Stomach (tissue), 9 donors: Measurements from ENCODE around the gene OLIG1. TPM values are rescaled to one million over a fixed set of nuclear protein-coding genes. Genes with fewer than 3 reads are reported as not detected.

Source experiments
- DNase-seq, 2 donors: peaks; one replicate each; pipeline versions ENCODE4 v3.0.0 to v3.0.0-alpha.2; 2013 to 2019
- H3K27ac ChIP-seq, 5 donors: fragments of 200-600 bp in 4 of 5; sonication (generic) in 4 of 5; one replicate each; pipeline ENCODE4 v1.5.1; 2013 to 2019; ENCODE audit warnings: mild to moderate bottlenecking in 1 of 5, moderate library complexity in 1 of 5
- H3K27me3 ChIP-seq, 3 donors: fragments of 200-600 bp; sonication (generic); one replicate each; pipeline ENCODE4 v1.5.1; 2017 to 2019; ENCODE audit warnings: mixed run types in 1 of 3
- H3K36me3 ChIP-seq, 4 donors: fragments of 200-600 bp; sonication (generic); 1 replicate in 3 of 4; 2 replicates in 1 of 4; pipeline ENCODE4 v1.5.1; 2016 to 2019
- H3K4me1 ChIP-seq, 4 donors: fragments of 200-600 bp; sonication (generic); one replicate each; pipeline ENCODE4 v1.5.1; 2016 to 2019
- H3K4me3 ChIP-seq, 4 donors: fragments of 200-600 bp; sonication (generic) in 3 of 4; one replicate each; pipeline ENCODE4 v1.5.1; 2016 to 2019; ENCODE audit warnings: mild to moderate bottlenecking in 1 of 4
- H3K9me3 ChIP-seq, 4 donors: fragments of 200-600 bp; sonication (generic); one replicate each; pipeline ENCODE4 v1.5.1; 2016 to 2019
- CTCF ChIP-seq, 7 experiments: fragments of 450-650 bp in 4 of 7; fragments of 200-600 bp in 3 of 7; sonication (generic) in 3 of 7; IDR thresholded peaks; one replicate each; pipeline ENCODE4 v1.5.1; 2016 to 2019; ENCODE audit warnings: antibody characterized with exemption in 7 of 7, control low read depth in 2 of 7, mild to moderate bottlenecking in 1 of 7
- EP300 ChIP-seq: sonication (generic); formaldehyde crosslinking; IDR thresholded peaks from one replicate; pipeline ENCODE4 v1.6.1; 2017; ENCODE audit warnings: antibody characterized with exemption
- POLR2A ChIP-seq, 4 donors: fragments of 450-650 bp; IDR thresholded peaks; one replicate each; pipeline ENCODE4 v1.6.1; 2016; ENCODE audit warnings: antibody characterized with exemption in 4 of 4, control low read depth in 2 of 4, mild to moderate bottlenecking in 1 of 4, moderate library complexity in 1 of 4
- POLR2AphosphoS5 ChIP-seq, 3 donors: sonication (generic); formaldehyde crosslinking; IDR thresholded peaks; one replicate each; pipeline ENCODE4 v1.6.1; 2016; ENCODE audit warnings: antibody characterized with exemption in 3 of 3
- WGBS, 5 donors: extraction: QIAGEN DNeasy Blood & Tissue Kit in 3 of 5; methylation state at CpG; one replicate each; pipeline versions ENCODE4 v1.1.5 to v1.1.7; 2013 to 2018; 5-methylcytosine and 5-hydroxymethylcytosine counted together
- intact Hi-C: fragments of 100-400 bp; cut with DNase I; formaldehyde crosslinking; loops from one replicate; pipeline ENCODE4 v1.15.1; 2023; ENCODE audit warnings: low total_unique reads
- polyA plus RNA-seq, 3 donors: library from polyadenylated mRNA; stranded (reverse); fragments of 200-250 nt; gene quantifications; one replicate each; pipeline ENCODE4 v1.2.3, GENCODE V29; 2013
- total RNA-seq, 5 donors: library from RNA; depleted of rRNA; stranded (reverse); fragments of >200 nt; gene quantifications; one replicate each; pipeline versions ENCODE4 v1.1.0 to v1.2.3, GENCODE V29; 2014 to 2016
- donor health status: healthy with polysubstance abuse.
- donor health status: Bipolar disorder and iron deficiency.
- donor health status: healthy.

Gene OLIG1
- total and polyA plus RNA-seq, 8 donors: not detected

DNA sequence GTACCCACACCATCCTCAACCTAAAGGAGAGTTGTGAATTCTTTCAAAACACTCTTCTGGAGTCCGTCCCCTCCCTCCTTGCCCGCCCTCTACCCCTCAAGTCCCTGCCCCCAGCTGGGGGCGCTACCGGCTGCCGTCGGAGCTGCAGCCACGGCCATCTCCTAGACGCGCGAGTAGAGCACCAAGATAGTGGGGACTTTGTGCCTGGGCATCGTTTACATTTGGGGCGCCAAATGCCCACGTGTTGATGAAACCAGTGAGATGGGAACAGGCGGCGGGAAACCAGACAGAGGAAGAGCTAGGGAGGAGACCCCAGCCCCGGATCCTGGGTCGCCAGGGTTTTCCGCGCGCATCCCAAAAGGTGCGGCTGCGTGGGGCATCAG, 44.8 kb upstream of the OLIG1 start:
- TF ChIP-seq CTCF (IDR thresholded peaks at IDR 0.05) (no peak), EP300 (no peak), POLR2A (IDR thresholded peaks at IDR 0.05) (no peak), POLR2AphosphoS5 (IDR thresholded peaks at IDR 0.05) (no peak)
- H3K4me1 ChIP-seq: peaks cover 7 to 80% (median 57%) of the 10 kb centered on the region in 4 donors
- intact Hi-C loops: no loop called here
- no peak overlapping the region for H3K27ac ChIP-seq
- no peak overlapping the region for H3K4me3 ChIP-seq
- peaks cover 76 to 100% (median 100%) of the 10 kb centered on the region in 3 donors for H3K27me3 ChIP-seq
- no peaks in the 10 kb centered on the region for H3K9me3 ChIP-seq
- WGBS, 5 donors: 3 to 9% (median 4%) methylated on average over 19 to 22 of the region's 22 CpGs
- H3K36me3 ChIP-seq: no peaks in the 10 kb centered on the region
- DNase-seq: no peak

DNA sequence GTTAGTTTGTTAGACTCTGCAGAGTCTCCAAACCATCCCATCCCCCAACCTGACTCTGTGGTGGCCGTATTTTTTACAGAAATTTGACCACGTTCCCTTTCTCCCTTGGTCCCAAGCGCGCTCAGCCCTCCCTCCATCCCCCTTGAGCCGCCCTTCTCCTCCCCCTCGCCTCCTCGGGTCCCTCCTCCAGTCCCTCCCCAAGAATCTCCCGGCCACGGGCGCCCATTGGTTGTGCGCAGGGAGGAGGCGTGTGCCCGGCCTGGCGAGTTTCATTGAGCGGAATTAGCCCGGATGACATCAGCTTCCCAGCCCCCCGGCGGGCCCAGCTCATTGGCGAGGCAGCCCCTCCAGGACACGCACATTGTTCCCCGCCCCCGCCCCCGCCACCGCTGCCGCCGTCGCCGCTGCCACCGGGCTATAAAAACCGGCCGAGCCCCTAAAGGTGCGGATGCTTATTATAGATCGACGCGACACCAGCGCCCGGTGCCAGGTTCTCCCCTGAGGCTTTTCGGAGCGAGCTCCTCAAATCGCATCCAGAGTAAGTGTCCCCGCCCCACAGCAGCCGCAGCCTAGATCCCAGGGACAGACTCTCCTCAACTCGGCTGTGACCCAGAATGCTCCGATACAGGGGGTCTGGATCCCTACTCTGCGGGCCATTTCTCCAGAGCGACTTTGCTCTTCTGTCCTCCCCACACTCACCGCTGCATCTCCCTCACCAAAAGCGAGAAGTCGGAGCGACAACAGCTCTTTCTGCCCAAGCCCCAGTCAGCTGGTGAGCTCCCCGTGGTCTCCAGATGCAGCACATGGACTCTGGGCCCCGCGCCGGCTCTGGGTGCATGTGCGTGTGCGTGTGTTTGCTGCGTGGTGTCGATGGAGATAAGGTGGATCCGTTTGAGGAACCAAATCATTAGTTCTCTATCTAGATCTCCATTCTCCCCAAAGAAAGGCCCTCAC, 44.2 kb upstream of the OLIG1 start, which contains the start of gene OLIG2:
Gene OLIG2, plus strand, starts transcription at position 447 of the 954 bp plus-strand sequence. CDS start 928 bp downstream, outside the sequence.
- peaks cover 5 to 76% (median 55%) of the 10 kb centered on the region in 4 donors for H3K4me1 ChIP-seq
- intact Hi-C loops: no loop called here
- peak within 1 kb of the TSS in 2 of 4 donors; percentile 0 to 11 for H3K4me3 ChIP-seq
- no peak for TF ChIP-seq EP300
- no peak for TF ChIP-seq CTCF (IDR thresholded peaks at IDR 0.05)
- TF ChIP-seq POLR2A (IDR thresholded peaks at IDR 0.05): no peak
- TF ChIP-seq POLR2AphosphoS5 (IDR thresholded peaks at IDR 0.05): no peak
- H3K9me3 ChIP-seq: no peaks in the 10 kb centered on the region
- no peak within 1 kb of the TSS for H3K27ac ChIP-seq
- DNase-seq: no peak
- no peaks in the 10 kb centered on the region for H3K36me3 ChIP-seq
- WGBS, 5 donors: 2 to 5% (median 3%) methylated on average over 24 to 59 of the region's 59 CpGs
- peaks cover 69 to 100% (median 100%) of the 10 kb centered on the region in 3 donors for H3K27me3 ChIP-seq

DNA sequence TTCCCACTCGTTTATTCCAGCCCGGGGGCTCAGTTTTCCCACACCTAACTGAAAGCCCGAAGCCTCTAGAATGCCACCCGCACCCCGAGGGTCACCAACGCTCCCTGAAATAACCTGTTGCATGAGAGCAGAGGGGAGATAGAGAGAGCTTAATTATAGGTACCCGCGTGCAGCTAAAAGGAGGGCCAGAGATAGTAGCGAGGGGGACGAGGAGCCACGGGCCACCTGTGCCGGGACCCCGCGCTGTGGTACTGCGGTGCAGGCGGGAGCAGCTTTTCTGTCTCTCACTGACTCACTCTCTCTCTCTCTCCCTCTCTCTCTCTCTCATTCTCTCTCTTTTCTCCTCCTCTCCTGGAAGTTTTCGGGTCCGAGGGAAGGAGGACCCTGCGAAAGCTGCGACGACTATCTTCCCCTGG, 43.5 kb upstream of the OLIG1 start:
- H3K27ac ChIP-seq: no peak overlapping the region
- TF ChIP-seq EP300 (no peak), POLR2A (IDR thresholded peaks at IDR 0.05) (no peak), POLR2AphosphoS5 (IDR thresholded peaks at IDR 0.05) (no peak), CTCF (IDR thresholded peaks at IDR 0.05) (no peak)
- intact Hi-C loops: no loop called here
- H3K4me3 ChIP-seq: no peak overlapping the region
- H3K27me3 ChIP-seq: peaks cover 69 to 100% (median 100%) of the 10 kb centered on the region in 3 donors
- WGBS, 5 donors: 5 to 11% (median 6%) methylated on average over 17 to 21 of the region's 21 CpGs
- H3K4me1 ChIP-seq: peaks cover 5 to 76% (median 55%) of the 10 kb centered on the region in 4 donors
- H3K36me3 ChIP-seq: no peaks in the 10 kb centered on the region
- H3K9me3 ChIP-seq: no peaks in the 10 kb centered on the region
- DNase-seq: no peak

DNA sequence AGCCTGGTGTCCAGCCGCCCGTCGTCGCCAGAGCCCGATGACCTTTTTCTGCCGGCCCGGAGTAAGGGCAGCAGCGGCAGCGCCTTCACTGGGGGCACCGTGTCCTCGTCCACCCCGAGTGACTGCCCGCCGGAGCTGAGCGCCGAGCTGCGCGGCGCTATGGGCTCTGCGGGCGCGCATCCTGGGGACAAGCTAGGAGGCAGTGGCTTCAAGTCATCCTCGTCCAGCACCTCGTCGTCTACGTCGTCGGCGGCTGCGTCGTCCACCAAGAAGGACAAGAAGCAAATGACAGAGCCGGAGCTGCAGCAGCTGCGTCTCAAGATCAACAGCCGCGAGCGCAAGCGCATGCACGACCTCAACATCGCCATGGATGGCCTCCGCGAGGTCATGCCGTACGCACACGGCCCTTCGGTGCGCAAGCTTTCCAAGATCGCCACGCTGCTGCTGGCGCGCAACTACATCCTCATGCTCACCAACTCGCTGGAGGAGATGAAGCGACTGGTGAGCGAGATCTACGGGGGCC, 43.0 kb upstream of the OLIG1 start:
- intact Hi-C loops: no loop called here
- Histone ChIP-seq H3K27me3 (peaks cover 69 to 100% (median 100%) of the 10 kb centered on the region in 3 donors), H3K9me3 (no peaks in the 10 kb centered on the region), H3K36me3 (no peaks in the 10 kb centered on the region), H3K4me3 (no peak overlapping the region), H3K27ac (no peak overlapping the region), H3K4me1 (peaks cover 5 to 76% (median 55%) of the 10 kb centered on the region in 4 donors)
- TF ChIP-seq CTCF (IDR thresholded peaks at IDR 0.05): no peak
- no peak for DNase-seq
- WGBS, 5 donors: 1 to 10% (median 3%) methylated on average over 25 to 54 of the region's 54 CpGs
